CD4-positive, alpha-beta T cell treated with Interleukin-10 for 1 hour (primary cell): ENCODE measurements around the gene GINM1.

Source experiments
- DNase-seq: peaks from one replicate; pipeline ENCODE4 v3.0.0-alpha.2; 2020

The GINM1 gene, protein sequence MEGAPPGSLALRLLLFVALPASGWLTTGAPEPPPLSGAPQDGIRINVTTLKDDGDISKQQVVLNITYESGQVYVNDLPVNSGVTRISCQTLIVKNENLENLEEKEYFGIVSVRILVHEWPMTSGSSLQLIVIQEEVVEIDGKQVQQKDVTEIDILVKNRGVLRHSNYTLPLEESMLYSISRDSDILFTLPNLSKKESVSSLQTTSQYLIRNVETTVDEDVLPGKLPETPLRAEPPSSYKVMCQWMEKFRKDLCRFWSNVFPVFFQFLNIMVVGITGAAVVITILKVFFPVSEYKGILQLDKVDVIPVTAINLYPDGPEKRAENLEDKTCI

DNA sequence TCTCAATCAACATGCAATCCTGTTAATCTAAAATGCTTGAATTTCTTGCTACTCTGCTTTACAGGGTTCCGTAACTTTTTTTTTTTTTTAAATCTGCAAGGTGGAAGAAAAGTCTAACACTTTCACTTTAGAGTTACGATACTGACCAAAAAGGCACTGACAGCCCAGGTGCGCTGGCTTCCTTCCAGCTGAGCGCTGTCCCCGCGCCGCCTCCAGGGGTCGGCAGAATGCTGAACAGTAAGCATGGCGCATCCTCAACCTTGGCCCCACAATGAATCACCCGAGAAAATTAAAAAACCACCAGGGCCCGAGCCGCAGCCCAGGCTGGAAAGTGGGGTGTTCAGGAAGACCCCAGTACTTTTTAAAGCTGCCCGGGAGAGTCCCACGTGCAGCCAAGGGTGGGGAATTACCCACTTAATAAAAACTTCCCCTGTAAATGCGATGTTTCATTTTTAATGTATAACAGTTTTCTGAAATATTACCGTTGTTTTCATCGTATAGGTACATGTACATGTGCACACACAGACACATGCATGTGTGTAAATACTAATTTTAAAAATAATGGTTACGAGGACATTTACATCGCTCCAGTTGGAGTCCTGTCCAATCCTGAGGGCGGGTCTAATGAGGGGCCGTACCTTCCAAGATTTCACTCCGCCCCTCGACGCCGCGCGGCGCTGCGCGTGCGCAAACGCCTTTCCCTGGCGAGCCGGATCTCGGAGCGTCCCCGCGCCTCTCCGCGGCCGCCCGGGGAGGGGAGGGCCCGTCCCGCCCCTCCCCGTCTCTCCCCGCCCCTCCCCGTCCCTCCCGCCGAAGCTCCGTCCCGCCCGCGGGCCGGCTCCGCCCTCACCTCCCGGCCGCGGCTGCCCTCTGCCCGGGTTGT lies at the start of gene GINM1:
Gene GINM1, plus strand, starts transcription at position 849 of the 883 bp plus-strand sequence. CDS start 40 bp downstream, outside the sequence.
- peak; percentile 98 for DNase-seq

DNA sequence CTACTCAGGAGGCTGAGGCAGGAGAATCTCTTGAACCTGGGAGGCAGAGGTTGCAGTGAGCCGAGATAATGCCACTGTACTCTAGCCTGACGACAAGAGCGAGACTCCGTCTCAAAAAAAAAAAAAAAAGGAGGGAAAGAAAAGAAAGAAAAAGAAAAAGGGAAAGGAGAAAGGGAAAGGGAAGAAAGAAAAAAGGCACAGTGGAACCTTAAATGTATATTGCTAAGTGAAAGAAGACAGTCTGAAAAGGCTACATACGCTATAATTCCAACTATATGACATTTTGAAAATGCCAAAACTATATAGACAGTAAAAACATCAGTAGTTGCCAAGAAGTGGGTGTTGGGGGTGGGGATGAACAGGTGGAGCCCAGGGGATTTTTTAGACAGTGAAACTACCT lies 36.5 kb upstream of the GINM1 start:
- no peak for DNase-seq

DNA sequence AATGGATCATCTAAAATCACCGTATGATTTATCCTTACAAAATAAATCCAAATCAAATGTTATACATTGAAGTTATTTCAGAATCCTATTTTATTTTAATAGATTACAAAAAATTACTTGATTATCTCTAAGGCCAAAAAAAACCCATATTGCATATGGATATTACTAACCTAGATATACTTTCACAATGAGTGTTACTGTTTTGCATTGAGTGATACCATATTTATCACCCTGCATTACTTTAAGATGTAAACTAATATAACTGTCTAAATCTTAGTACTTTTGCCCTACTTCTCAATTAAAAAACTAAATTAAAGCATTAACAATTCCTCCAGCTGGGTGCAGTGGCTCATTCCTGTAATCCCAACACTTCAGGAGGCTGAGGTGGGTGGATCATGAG lies 31.4 kb upstream of the GINM1 start:
- no peak for DNase-seq

DNA sequence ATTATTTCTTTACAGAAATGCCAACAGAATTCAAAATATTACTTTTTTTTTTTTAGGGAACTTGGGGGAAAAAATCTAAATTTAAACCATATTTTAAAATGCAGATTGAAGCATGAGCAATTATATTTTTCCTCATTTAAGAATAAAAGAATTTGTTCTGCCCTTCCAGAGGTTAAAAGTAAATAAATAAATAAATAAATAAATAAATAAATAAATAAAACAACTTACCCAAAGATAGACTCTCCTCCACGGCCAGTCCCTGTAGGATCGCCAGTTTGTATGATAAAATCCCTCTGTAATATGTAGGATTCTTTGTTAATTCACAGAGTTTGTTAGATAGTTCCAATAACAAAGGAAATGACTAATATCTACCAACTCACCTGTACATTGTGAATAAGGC lies 25.0 kb upstream of the GINM1 start:
- no peak for DNase-seq

DNA sequence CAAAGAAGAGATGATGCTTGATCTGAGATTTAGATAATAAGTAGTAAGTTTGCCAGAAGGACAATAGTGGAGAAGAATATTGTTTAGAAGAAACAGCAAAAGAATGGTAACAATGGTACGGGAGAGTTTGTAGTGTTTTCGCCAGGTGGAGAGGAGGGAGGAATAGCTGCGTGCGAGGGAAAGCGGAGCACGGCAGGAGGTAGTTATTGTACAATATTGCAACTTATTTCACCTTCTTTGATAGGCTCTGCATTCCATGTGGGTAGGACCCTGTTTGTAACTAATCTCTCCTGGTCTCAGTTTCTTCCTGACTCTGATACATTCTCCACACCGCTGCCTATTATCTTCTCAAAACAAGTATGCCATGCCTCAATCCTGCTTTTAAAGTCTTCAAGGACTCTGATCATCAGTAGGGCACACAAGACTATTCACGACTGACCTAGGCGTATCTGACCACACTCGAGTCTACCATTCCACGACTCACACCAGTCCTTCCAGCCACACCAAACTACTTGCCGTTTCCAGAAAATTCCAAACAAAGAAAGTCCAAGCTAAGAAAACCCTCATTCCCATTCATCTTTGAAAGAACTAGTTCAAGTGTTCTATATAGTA lies 21.4 kb upstream of the GINM1 start:
- no peak for DNase-seq

DNA sequence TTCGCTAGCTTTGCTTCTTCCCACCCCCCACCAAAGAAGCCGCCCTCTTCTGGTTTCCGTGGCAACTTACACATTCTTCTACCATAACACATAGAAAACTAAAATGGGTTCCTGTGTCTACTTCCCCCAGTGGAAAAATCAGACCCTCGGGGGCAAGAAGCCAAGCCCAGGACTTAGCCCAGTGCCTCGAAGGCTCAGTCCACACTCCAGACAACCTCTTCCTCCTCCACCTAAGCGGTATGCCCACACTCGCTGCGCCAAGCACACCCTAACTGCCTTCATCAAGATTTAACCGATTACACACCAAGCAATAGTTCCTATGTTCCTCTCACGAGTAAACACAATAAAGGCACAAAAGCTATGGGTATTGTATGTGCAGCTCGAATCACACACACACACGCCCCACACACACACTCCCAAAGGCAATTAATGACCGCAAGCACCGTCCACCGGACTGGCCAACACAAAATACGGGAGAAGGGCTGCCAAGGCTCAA lies 20.9 kb upstream of the GINM1 start:
- DNase-seq = peak; percentile 89

DNA sequence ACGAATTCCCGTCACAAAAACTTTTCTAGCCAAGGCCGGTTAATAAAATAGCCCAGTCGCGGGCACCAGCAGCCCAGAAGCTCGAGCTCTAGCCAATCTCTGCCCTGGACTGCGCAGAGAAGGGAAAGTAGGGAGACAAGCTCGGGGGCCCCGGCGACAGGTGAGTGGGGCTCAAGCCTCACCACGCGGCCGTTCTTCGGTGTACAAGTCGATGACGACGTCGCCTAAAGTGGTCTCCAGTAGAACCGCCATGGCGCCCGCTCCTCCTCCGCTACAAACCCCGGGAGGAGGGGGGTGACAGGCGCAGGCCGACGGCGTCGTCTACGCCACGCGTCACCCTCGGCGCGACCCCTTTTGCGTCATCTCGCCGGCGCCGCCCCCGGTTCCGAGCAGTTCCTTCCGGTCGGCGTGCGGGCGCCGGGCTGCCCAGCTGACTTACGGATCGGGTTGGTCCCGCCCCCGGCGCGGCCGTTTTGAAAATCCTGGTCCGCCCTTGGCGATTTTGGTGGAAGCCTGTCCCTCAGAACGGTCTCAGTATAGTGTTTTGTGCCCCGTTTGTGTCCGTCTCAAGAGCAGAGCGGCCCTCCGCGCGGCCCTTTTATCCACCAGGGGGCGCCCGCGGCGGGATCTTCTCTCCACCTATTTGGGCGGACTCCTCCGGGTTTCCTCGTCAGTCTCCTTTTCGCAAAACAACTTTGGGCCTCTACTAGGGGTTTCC lies 20.3 kb upstream of the GINM1 start, which contains the start of gene PPIL4:
Gene PPIL4, minus strand, starts transcription at position 290 of the 718 bp plus-strand sequence. Its CDS starts 38 bp downstream, at position 252.
- DNase-seq = peak; percentile 96

DNA sequence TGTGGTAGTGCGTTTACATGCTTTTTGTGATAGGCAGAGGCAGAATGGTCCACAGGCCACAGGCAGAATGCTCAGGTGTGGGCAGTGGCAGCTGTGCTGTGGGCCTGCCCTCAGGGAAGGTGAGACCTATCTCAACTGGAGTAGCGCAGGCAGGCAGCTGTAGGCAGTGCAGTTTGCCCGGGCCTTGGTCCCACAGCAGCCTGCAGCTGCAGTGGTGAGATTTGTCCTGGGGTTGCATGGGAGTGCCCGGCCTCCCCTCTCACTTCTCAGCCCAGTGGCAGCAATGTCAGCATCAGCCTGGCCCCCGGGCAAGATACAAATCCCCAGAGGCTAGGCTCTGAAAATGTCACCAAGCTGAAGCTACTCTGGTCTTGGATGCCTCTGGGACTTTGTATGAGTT lies 14.3 kb upstream of the GINM1 start:
- DNase-seq = no peak

DNA sequence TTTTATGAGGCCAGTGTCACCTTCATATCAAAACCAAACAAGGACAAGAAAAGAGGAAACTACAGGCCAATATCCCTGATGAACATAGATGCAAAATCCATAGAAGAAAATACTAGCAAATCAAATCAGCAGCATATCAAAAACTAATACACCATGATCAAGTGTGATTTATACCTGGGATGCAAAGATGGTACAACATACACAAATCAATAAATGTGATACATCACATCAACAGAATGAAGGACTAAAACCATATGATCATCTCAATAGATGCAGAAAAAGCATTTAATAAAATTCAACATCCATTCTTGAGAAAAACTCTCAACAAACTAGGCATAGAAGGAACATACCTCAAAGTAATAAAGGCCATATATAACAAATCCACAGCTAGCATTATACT lies 8.1 kb upstream of the GINM1 start:
- no peak for DNase-seq

DNA sequence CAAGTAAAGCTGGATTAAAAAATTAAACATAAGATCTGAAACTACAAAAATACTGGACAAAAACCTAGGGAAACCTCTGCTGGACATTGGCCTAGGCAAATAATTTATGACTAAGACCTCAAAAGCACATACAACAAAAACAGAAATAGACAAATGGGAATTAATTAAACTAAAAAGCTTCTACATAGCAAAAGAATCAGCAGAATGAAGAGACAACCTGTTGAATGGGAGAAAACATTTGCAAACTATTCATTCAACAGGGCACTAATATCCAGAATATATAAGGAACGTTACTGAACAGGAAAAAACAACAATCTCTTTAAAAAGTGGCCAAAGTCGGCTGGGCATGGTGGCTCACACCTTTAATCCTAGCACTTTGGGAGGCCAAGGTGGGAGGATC lies 6.8 kb upstream of the GINM1 start:
- DNase-seq = no peak

DNA sequence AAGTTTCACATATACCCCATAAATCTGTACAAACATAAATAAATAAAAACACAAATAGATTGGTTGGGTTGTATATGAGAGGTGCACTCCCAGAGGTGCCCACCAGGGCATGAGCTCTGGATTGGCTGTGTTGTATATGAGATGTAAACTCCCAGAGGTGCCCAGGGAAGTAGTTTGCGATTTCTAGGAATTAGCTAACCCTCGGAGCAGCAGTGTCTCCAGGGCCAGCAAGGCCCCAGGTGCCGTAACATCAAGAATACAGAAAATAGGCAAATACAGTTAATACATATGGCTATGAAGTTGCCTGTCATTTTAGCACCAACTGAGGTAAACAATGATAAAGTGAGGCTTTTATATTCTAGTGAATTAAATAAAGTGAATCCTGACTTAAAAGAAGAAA lies 5.4 kb upstream of the GINM1 start:
- peak; percentile 30 for DNase-seq

DNA sequence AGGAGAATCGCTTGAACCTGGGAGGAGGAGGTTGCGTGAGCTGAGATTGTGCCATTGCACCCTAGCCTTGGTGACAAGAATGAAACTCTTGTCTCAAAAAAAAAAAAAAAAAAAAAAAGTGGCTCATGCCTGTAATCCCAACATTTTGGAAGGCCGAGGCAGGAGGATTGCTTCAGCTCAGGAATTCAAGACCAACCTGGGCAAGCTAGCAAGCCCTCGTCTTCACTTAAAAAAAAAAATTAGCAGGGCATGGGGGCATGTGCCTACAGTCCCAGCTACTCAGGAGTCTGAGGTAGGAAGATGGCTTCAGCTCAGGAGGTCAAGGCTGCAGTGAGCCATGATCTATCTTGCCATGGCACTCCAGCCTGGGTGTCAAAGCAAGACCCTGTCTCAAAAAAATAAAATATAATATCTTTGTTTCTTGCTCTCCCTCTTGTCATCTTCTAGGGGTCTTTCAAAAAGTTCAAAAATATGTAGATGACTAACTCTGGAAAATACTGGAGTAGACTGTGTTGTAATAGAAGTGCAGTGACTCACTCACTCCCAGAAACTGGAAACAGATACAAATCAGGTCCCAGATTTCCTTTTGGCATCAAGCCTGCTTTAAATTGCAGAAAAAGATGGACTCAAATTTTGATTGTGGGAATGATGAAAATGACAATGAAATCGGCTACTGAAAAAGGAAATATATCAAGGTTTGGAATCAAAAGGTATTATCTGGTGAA lies 2.8 kb upstream of the GINM1 start:
- DNase-seq = no peak

DNA sequence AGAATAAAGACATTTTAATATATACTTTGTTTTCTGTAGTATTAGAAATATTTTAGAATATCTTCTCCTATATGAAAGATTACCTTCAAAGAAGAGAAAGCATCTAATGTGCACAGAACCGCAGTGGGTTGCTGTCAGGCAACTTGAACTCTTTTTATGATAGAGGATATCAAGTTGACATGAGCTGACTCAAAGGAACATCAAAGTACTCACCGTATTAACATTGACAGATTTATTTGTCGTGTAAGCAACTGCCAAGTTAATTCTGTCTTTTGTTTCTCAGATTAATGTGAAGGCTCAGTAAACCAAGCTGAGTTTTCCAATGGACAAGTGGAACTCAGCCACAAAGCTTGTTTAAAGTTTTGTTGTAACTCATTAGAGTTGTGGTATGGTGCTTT lies 2.2 kb upstream of the GINM1 start:
- no peak for DNase-seq

DNA sequence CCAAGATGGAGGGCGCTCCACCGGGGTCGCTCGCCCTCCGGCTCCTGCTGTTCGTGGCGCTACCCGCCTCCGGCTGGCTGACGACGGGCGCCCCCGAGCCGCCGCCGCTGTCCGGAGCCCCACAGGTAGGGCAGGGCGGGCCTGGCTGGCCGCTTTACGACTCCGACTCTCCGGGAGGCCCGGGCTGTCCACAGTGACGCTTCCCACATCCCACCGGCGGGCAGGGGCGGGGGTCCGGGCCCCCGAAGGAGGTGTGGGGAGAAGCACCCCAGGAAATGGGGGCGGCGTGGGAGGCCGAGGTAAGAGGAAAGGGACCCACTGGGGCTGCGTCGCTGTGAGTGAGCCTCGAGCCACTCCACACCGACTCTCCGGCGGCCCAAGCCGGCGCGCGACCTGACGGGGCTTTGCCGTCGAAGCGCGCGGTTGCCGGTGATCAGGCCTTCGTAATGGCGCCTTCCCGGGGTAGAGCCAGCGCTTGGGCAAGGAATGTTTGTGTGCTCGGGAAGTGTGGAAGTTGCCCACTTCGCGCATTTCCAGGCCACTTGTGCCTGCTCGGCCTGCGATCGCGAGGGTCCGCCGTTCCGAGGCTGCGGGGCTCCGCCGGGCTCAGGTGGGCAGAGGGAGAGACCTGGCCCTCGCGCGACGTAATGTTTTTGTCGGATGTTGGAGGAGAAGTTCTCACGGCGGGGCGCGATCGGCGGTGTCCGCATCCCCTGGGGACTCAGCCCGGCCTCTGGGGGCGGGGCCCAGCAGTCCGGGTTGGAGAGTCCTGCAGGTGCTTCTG lies 427 bp downstream of the GINM1 start:
- DNase-seq = peak; percentile 39

DNA sequence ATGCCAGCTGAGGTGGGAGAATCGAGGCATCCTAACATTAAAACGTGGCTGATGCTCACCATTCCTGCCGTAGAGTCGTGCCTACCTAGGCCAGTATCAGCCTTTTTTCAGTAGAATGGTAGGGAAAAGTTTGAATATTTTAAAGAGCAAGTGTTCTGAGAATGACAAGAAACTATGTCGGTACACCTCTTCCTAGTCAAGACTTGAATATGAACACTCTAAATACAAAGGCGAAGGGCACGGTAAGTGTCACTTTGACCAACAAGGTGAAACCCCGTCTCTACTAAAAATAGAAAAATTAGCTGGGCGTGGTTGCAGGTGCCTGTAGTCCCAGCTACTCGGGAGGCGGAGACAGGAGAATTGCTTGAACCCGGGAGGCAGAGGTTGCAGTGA lies 1.0 kb downstream of the GINM1 start:
- peak; percentile 16 for DNase-seq

DNA sequence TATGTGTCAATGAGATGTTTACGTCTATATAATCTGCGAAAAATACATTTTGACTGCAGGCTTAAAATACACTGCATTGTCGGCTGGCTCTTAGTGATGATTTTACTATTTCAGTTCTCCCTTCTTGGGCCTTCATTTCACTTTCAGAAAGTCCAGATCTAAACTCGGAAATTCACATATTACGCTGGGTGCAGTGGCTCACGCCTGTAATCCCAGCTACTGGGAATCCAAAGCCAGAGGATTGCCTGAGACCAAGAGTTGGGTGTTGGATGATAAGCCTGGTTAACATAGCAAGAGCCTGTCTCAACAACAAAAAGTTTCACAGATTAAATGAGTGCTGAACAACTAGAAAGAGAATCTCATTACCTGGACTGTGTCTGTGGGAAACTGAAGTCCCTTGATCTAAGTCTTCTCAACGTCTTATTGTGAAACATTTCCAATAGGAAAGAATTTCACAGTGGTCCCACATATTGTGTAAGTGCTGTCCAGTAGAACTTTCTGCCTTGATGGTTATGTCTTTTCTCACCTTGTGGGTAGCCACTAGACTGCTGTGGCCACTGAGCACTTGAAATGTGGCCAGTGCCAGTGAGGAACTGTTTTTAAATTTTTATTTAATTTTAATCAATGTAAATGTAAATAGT lies 1.9 kb downstream of the GINM1 start:
- no peak for DNase-seq

DNA sequence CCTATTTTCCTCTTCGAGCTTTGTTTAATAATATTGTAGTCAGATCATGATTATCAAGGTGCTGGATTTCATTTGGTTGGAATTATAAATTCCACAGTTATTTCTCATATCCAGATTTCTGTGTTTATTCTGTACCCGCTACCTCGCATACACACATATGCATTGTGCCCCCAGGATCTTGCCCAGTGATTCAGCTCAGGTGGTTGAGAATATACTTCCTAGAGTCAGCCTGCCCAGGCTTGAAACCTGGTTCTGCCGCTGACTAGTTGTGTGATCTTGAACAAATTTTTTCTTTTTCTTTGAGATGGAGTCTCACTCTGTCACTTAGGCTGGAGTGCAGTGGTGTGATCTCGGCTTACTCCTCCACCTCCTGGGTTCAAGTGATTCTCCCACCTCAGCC lies 14.7 kb downstream of the GINM1 start:
- DNase-seq = no peak

DNA sequence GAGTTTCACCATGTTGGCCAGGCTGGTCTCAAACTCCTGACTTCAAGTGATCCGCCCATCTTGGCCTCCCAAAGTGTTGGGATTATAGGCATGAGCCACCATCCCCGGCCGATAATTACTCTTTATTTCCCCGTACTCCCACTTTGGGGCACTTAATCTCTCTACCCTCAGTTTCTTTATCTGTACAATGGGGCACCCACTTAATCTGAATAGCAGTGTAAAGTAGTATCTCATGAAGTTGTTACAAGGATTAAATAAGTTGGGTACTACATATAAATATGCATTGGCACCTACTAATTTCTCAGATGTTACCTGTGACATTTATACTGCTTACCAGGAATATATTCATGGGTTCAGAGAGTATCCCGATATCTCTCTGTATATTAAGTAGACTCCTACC lies 15.2 kb downstream of the GINM1 start:
- no peak for DNase-seq

DNA sequence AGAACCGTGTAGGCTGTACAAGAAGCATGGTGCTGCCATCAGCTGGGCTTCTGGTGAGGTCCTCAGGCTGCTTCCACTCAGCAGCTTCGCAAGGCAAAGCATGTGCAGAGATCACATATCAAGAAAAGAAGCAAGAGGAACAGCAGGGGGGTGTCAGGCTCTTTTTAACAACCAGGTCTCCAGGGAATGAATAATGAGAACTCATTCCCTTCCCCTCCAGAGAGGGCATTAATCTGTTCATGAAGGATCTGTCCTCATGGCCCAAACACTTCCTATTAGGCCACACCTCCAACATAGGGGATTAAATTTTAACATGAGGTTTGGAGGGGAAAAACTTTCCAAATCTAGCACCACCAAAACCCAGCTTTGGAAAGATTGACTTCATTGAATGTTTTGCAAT lies 20.0 kb downstream of the GINM1 start:
- no peak for DNase-seq

DNA sequence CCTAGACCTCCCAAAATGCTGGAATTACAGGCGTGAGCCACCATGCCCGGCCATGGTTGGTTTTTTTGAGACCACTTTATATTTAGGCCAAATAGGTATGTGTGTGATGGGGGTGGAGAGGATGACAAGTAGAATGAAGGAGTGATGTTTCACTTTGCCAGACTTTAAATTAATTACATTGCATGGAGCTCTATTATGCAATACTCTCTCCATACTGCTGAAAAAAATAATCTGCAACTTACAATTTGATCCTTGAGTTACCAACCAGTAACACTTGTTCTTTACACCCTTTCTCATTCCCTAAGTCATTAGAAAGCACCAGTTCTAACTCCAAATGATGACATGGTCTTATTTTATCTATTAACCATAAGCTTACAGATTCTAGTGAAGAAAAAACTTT lies 26.8 kb downstream of the GINM1 start:
- DNase-seq = no peak

DNA sequence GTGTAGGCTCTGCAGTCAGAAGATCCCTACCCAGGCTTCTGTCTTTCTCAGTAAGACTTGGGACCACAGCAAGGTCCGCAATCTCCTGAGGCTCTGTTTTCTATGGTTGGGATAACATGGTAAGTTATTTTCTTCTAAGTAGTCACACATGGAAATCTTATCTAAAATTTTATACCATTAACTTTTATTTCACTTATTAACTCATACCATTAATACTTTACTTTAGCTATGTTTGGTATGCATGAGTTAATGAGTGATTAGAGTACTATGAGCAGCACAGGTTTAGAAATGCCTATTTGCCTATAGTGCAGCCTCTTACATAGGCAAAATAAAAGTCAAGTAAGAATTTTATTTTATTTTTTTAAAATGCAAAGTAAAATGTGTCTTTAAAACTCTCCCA lies 27.2 kb downstream of the GINM1 start:
- no peak for DNase-seq
